SK-N-SH (cell line): ENCODE data around the gene PSMD6. TPM values are rescaled to one million over a fixed set of nuclear protein-coding genes. Genes with fewer than 3 reads are reported as not detected.

ENCODE experiments used
- CTCF ChIA-PET: fragments of 300-600, 350-600 bp; formaldehyde crosslinking; extraction: SDS; loops from one replicate; lab custom pipeline; 2021; lab: Yijun Ruan, JAX
- POLR2A ChIA-PET: fragments of 350-600 bp; sonication (Branson Sonifier 250); formaldehyde crosslinking; extraction: SDS; loops from one replicate; lab custom pipeline; 2020; ENCODE audit warnings: antibody characterized with exemption, inconsistent platforms; lab: Yijun Ruan, JAX
- DNase-seq: peaks from one replicate; pipeline ENCODE4 v3.0.0; 2012
- H2AFZ ChIP-seq: fragments of 200-600 bp; sonication (generic); 2 replicates; pipeline ENCODE4 v1.8.1; 2016; ENCODE audit warnings: antibody characterized with exemption, mild to moderate bottlenecking, low read depth
- H3F3A ChIP-seq: fragments of 200-600 bp; sonication (generic); replicated peaks from 2 replicates; pipeline ENCODE3; 2016; ENCODE audit warnings: antibody characterized with exemption, mild to moderate bottlenecking; ENCODE audit not compliant: insufficient read depth
- H3K27ac ChIP-seq, 2 experiments: fragments of 200-500 bp in 1 of 2; fragments of 200-600 bp in 1 of 2; sonication (Bioruptor generic) in 1 of 2; sonication (generic), shearing (Covaris generic) in 1 of 2; 2 replicates each; pipeline versions ENCODE4 v1.5.1 to v1.6.1; 2014 to 2016; ENCODE audit warnings: low read depth in 2 of 2, inconsistent platforms in 1 of 2, low read length in 1 of 2, mild to moderate bottlenecking in 1 of 2, mixed read lengths in 1 of 2
- H3K27me3 ChIP-seq: fragments of 200-600 bp; sonication (generic), shearing (Covaris generic); 2 replicates; pipeline ENCODE4 v1.6.1; 2016; ENCODE audit warnings: mixed run types; ENCODE audit not compliant: insufficient read depth
- H3K36me3 ChIP-seq, 2 experiments: fragments of 200-500 bp in 1 of 2; fragments of 200-600 bp in 1 of 2; sonication (Bioruptor generic) in 1 of 2; sonication (generic) in 1 of 2; replicated peaks in 1 of 2; 2 replicates each; pipeline versions ENCODE3 to v1.5.1; 2014 to 2016; ENCODE audit warnings: low read length in 1 of 2, mild to moderate bottlenecking in 1 of 2; ENCODE audit not compliant: insufficient read depth in 2 of 2, control insufficient read depth in 1 of 2
- H3K4me1 ChIP-seq, 2 experiments: fragments of 200-500 bp in 1 of 2; fragments of 200-600 bp in 1 of 2; sonication (Bioruptor generic) in 1 of 2; sonication (generic), shearing (Covaris generic) in 1 of 2; 2 replicates each; pipeline versions ENCODE4 v1.5.1 to v1.6.1; 2014 to 2016; ENCODE audit warnings: low read depth in 1 of 2, low read length in 1 of 2, mixed run types in 1 of 2; ENCODE audit not compliant: insufficient read depth in 2 of 2, control insufficient read depth in 1 of 2
- H3K4me2 ChIP-seq: fragments of 200-600 bp; sonication (generic), shearing (Covaris generic); 2 replicates; pipeline ENCODE4 v1.6.1; 2017; ENCODE audit warnings: mixed run types
- H3K4me3 ChIP-seq, 2 experiments: fragments of 200-500 bp in 1 of 2; fragments of 200-600 bp in 1 of 2; sonication (Bioruptor generic) in 1 of 2; sonication (generic), shearing (Covaris generic) in 1 of 2; 2 replicates each; pipeline versions ENCODE4 v1.5.1 to v1.8.1; 2014 to 2016; ENCODE audit warnings: low read depth in 2 of 2, inconsistent platforms in 1 of 2, low read length in 1 of 2, mild to moderate bottlenecking in 1 of 2, mixed read lengths in 1 of 2, moderate library complexity in 1 of 2
- H3K79me2 ChIP-seq: fragments of 200-600 bp; sonication (generic); 2 replicates; pipeline ENCODE4 v1.8.1; 2017; ENCODE audit warnings: mild to moderate bottlenecking; ENCODE audit not compliant: insufficient read depth
- H3K9ac ChIP-seq: fragments of 200-600 bp; sonication (generic); 2 replicates; pipeline ENCODE4 v1.6.1; 2017; ENCODE audit warnings: mixed run types
- H3K9me2 ChIP-seq: fragments of 200-600 bp; sonication (generic); 2 replicates; pipeline ENCODE4 v1.6.1; 2017; ENCODE audit warnings: mixed run types
- H3K9me3 ChIP-seq: fragments of 200-600 bp; sonication (generic); 2 replicates; pipeline ENCODE4 v1.6.1; 2017; ENCODE audit warnings: mixed run types, mild to moderate bottlenecking, moderate library complexity
- H4K20me1 ChIP-seq: fragments of 200-600 bp; sonication (generic); 2 replicates; pipeline ENCODE4 v1.6.1; 2017; ENCODE audit warnings: mild to moderate bottlenecking, mixed run types; ENCODE audit not compliant: insufficient read depth
- ELF1 ChIP-seq: IDR thresholded peaks from 2 replicates; pipeline ENCODE4 v1.4.0; 2012
- EP300 ChIP-seq, 2 experiments: IDR thresholded peaks; 2 replicates each; pipeline versions ENCODE4 v1.4.0 to v1.6.1; 2012; ENCODE audit warnings: borderline replicate concordance in 1 of 2, low read depth in 1 of 2, low read length in 1 of 2
- FOXJ3 ChIP-seq: sonication (generic); formaldehyde crosslinking; IDR thresholded peaks from 2 replicates; pipeline ENCODE4 v1.5.1; 2020; ENCODE audit warnings: mild to moderate bottlenecking, missing genetic modification reagents
- NRF1 ChIP-seq: IDR thresholded peaks from 2 replicates; pipeline ENCODE4 v1.6.1; 2012; ENCODE audit warnings: low read depth, mild to moderate bottlenecking, low read length
- POLR2AphosphoS5 ChIP-seq: IDR thresholded peaks from 2 replicates; pipeline ENCODE4 v1.6.1; 2012; ENCODE audit warnings: low read depth, low read length
- RAD21 ChIP-seq: IDR thresholded peaks from 2 replicates; pipeline ENCODE4 v1.6.1; 2012; ENCODE audit warnings: mild to moderate bottlenecking, low read length
- RCOR1 ChIP-seq: fragments of 150-350 bp; IDR thresholded peaks from 2 replicates; pipeline ENCODE4 v1.6.1; 2017; ENCODE audit warnings: antibody characterized with exemption, low read length
- RFX5 ChIP-seq: IDR thresholded peaks from 2 replicates; pipeline ENCODE4 v1.6.1; 2012; ENCODE audit warnings: mild to moderate bottlenecking, improper control_type of control experiment, low read length
- RXRA ChIP-seq: IDR thresholded peaks from 2 replicates; pipeline ENCODE4 v1.4.0; 2012; ENCODE audit warnings: low read depth, mild to moderate bottlenecking, borderline replicate concordance
- SIN3A ChIP-seq: IDR thresholded peaks from 2 replicates; pipeline ENCODE4 v1.6.1; 2012; ENCODE audit warnings: low read depth, mild to moderate bottlenecking, low read length, moderate library complexity, borderline replicate concordance
- SMC3 ChIP-seq: IDR thresholded peaks from 2 replicates; pipeline ENCODE4 v1.6.1; 2012; ENCODE audit warnings: low read depth, low read length, improper control_type of control experiment
- TEAD4 ChIP-seq: IDR thresholded peaks from 2 replicates; pipeline ENCODE4 v1.4.0; 2012; ENCODE audit warnings: mild to moderate bottlenecking, borderline replicate concordance; ENCODE audit not compliant: insufficient read depth
- USF1 ChIP-seq: IDR thresholded peaks from 2 replicates; pipeline ENCODE4 v1.4.0; 2012; ENCODE audit warnings: low read depth, borderline replicate concordance
- USF2 ChIP-seq: fragments of 150-350 bp; IDR thresholded peaks from 2 replicates; pipeline ENCODE4 v1.6.1; 2017; ENCODE audit warnings: antibody characterized with exemption, low read length, low read depth, borderline replicate concordance
- WGBS: methylation state at CpG from one replicate; pipeline ENCODE4 v1.1.6; 2017; ENCODE audit warnings: low lambda C conversion rate; 5-methylcytosine and 5-hydroxymethylcytosine counted together
- polyA plus RNA-seq, 3 experiments: library from polyadenylated mRNA; depleted of rRNA; stranded (reverse); fragments of >200 nt; gene quantifications; 2 replicates each; pipeline ENCODE4 v1.2.3, GENCODE V29; 2012
- TF ChIP-seq, protein P1 (sequence below): fragments of 150-350 bp; IDR thresholded peaks from 2 replicates; pipeline ENCODE4 v1.6.1; 2016; ENCODE audit warnings: mild to moderate bottlenecking, low read depth, low read length
- TF ChIP-seq, protein P2 (sequence below): IDR thresholded peaks from 2 replicates; pipeline ENCODE4 v1.6.1; 2012; ENCODE audit warnings: mild to moderate bottlenecking, low read depth, low read length, moderate library complexity

PSMD6 gene
- polyA plus RNA-seq, 1 of the 3 experiments (the other 2 are of a cell fraction): 90.3 TPM

GRCh38 chr3:63986146-63986545 is 37.1 kb downstream of the PSMD6 start (continued):
- TF ChIP-seq USF1: no peak
- no peak for TF ChIP-seq TEAD4
- TF ChIP-seq, all 33 proteins: peak for 0

GRCh38 chr3:63984391-63984790 is 38.9 kb downstream of the PSMD6 start:
- Histone ChIP-seq H3K9me2 (no peaks in the 10 kb centered on the region), H3K27me3 (no peaks in the 10 kb centered on the region), H3K9ac (no peak overlapping the region), H3F3A (no peaks in the 10 kb centered on the region), H3K27ac (no peak overlapping the region), H3K36me3 (peaks cover 64 to 83% of the 10 kb centered on the region in 2 experiments), H2AFZ (no peak overlapping the region), H4K20me1 (no peaks in the 10 kb centered on the region), H3K4me1 (no peaks in the 10 kb centered on the region), H3K4me3 (no peak overlapping the region), H3K79me2 (0 out of 2 replicates have a peak, but pooled peaks cover 5% of the 10 kb centered on the region), H3K4me2 (no peak overlapping the region), H3K9me3 (no peaks in the 10 kb centered on the region)
- WGBS: 100% methylated on average over 3 of the region's 3 CpGs
- CTCF ChIA-PET: interaction anchor here (1.2 to 2.1 kb wide), 4 partner anchors 9 to 23 kb away, joined by 3 to 17 read pairs (median 6); no protein-coding TSS in a partner anchor
- DNase-seq: no peak
- POLR2A ChIA-PET: no interaction called here
- TF ChIP-seq EP300 (IDR thresholded peaks at IDR 0.05; ENCODE audit: borderline replicate concordance in 1 of 2, low read depth in 1 of 2, low read length in 1 of 2) (no peak), RXRA (no peak), RAD21 (no peak), SMC3 (no peak), POLR2AphosphoS5 (no peak), ELF1 (no peak), RCOR1 (no peak), NRF1 (no peak), USF2 (no peak), RFX5 (no peak)
- TF ChIP-seq, protein P1, sequence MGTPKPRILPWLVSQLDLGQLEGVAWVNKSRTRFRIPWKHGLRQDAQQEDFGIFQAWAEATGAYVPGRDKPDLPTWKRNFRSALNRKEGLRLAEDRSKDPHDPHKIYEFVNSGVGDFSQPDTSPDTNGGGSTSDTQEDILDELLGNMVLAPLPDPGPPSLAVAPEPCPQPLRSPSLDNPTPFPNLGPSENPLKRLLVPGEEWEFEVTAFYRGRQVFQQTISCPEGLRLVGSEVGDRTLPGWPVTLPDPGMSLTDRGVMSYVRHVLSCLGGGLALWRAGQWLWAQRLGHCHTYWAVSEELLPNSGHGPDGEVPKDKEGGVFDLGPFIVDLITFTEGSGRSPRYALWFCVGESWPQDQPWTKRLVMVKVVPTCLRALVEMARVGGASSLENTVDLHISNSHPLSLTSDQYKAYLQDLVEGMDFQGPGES: no peak

DNA sequence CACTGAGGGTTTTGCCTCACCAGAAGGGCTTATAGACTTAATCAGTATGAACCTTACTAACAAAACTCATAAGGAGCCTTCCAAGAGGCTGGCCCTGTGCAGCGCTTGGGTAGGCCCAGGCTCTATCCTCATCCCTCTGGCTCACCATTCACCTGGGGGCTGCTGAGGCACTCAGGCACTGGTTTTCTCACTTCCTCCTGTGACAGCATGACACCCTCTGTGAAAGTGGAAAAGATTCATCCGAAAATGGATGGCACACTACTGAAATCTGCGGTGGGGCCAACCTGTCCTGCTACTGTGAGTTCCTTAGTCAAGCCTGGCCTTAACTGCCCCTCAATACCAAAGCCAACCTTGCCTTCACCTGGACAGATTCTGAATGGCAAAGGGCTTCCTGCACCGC is 41.3 kb downstream of the PSMD6 start:
- 99% methylated on average over 4 of the region's 4 CpGs for WGBS
- Histone ChIP-seq H3K4me1 (no peaks in the 10 kb centered on the region), H3K9me2 (no peaks in the 10 kb centered on the region), H3F3A (no peaks in the 10 kb centered on the region), H4K20me1 (peaks cover 12% of the 10 kb centered on the region), H3K9me3 (no peaks in the 10 kb centered on the region), H2AFZ (no peak overlapping the region), H3K36me3 (peaks cover 52 to 61% of the 10 kb centered on the region in 2 experiments), H3K4me2 (no peak overlapping the region), H3K27ac (no peak overlapping the region), H3K27me3 (no peaks in the 10 kb centered on the region), H3K9ac (no peak overlapping the region), H3K4me3 (no peak overlapping the region), H3K79me2 (peaks cover 20% of the 10 kb centered on the region; the same call in 1 of the 2 replicates)
- POLR2A ChIA-PET: no interaction called here
- no peak for DNase-seq
- CTCF ChIA-PET: interaction anchor here (1.0 kb wide), 2 partner anchors 19 to 20 kb away, joined by 3 to 5 read pairs; no protein-coding TSS in a partner anchor
- no peak for TF ChIP-seq SIN3A
- TF ChIP-seq FOXJ3 (CRISPR knock-in tag): no peak
- TF ChIP-seq, protein P2, sequence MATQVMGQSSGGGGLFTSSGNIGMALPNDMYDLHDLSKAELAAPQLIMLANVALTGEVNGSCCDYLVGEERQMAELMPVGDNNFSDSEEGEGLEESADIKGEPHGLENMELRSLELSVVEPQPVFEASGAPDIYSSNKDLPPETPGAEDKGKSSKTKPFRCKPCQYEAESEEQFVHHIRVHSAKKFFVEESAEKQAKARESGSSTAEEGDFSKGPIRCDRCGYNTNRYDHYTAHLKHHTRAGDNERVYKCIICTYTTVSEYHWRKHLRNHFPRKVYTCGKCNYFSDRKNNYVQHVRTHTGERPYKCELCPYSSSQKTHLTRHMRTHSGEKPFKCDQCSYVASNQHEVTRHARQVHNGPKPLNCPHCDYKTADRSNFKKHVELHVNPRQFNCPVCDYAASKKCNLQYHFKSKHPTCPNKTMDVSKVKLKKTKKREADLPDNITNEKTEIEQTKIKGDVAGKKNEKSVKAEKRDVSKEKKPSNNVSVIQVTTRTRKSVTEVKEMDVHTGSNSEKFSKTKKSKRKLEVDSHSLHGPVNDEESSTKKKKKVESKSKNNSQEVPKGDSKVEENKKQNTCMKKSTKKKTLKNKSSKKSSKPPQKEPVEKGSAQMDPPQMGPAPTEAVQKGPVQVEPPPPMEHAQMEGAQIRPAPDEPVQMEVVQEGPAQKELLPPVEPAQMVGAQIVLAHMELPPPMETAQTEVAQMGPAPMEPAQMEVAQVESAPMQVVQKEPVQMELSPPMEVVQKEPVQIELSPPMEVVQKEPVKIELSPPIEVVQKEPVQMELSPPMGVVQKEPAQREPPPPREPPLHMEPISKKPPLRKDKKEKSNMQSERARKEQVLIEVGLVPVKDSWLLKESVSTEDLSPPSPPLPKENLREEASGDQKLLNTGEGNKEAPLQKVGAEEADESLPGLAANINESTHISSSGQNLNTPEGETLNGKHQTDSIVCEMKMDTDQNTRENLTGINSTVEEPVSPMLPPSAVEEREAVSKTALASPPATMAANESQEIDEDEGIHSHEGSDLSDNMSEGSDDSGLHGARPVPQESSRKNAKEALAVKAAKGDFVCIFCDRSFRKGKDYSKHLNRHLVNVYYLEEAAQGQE: no peak
- TF ChIP-seq RAD21: no peak
